NT2/D1 (cell line): Measurements from ENCODE around the gene NUCB2.

ENCODE experiments used
- YY1 ChIP-seq: IDR thresholded peaks from 2 replicates; pipeline ENCODE4 v1.6.1; 2011; ENCODE audit not compliant: insufficient read length, insufficient read depth
- ZNF274 ChIP-seq: IDR thresholded peaks from 2 replicates; pipeline ENCODE4 v1.6.1; 2011; ENCODE audit warnings: mild to moderate bottlenecking, low read depth, low read length

DNA sequence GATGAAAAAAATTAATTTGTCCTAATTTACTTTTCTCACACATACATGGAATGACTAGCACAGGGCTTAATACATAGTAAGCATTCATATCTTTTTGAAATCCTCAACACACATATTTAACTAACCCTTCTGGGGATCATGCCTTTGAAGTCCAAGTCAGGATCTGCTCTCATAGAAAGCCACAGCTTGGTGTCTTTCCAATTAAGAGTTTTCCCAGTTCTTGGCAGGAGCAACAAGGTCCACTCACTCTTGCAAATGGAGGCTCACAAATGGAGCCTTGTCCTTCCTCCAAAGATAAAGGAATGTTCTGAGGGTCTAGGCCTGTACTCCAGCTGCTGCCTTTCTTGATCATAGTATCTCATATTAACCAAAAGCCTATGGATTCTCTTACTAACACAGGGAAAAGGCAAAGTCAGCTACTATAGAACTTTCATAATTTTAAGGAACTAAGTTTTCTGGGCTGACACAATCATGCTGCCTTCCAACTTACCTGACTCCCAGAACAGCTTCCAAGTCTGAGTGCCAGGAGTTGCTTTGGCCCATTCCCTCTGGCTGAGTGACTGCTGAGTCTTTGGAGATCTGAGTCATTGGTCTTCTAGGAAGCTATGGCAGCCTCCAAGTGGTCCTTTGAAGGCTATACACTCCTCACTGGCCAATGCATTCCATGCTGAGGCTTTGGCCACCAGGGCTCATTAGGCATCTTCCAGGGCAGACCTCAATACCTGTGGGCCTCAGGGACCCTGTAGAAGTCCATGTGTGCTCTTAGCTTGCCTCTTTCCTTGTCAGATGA, 25.8 kb upstream of the NUCB2 start:
- TF ChIP-seq YY1 (no peak), ZNF274 (no peak)
